ENCODE measurements around the gene PLXNB1.
A peak's percentile ranks its signal among the peaks of the same experiment; 100 is the strongest.

The PLXNB1 gene

DNA sequence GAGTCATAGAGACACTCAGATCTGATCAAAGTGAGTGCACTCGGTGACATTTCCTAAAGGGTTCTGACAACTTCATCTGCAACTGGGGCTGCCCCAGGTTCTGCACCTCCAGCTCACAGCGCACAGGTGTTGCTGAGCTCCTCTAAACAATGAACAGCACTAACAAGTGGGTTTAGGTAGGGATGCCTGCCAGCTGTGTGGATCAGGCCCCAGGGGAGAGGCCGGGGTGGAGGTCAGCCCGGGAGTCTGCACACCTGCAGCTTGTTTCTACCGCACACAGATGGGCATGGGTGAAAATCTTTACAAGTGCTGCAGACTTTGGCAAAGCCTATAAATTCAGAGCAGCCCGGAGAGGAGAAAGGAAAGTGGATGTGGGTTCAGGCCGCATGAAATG is 57.5 kb downstream of the PLXNB1 start:
- H2AFZ ChIP-seq (ENCODE audit: low read depth) = no peak overlapping the region
- H4K20me1 ChIP-seq (ENCODE audit: insufficient read depth) = no peaks in the 10 kb centered on the region
- no peak overlapping the region for H3K9ac ChIP-seq
- no peak overlapping the region for H3K4me3 ChIP-seq (IDR thresholded peaks at IDR 0.05; ENCODE audit: insufficient read depth, low read depth, low read length)
- H3K27me3 ChIP-seq (ENCODE audit: insufficient read depth, low read depth) = no peaks in the 10 kb centered on the region
- H3K4me2 ChIP-seq = no peak overlapping the region
- TF ChIP-seq, protein P1, sequence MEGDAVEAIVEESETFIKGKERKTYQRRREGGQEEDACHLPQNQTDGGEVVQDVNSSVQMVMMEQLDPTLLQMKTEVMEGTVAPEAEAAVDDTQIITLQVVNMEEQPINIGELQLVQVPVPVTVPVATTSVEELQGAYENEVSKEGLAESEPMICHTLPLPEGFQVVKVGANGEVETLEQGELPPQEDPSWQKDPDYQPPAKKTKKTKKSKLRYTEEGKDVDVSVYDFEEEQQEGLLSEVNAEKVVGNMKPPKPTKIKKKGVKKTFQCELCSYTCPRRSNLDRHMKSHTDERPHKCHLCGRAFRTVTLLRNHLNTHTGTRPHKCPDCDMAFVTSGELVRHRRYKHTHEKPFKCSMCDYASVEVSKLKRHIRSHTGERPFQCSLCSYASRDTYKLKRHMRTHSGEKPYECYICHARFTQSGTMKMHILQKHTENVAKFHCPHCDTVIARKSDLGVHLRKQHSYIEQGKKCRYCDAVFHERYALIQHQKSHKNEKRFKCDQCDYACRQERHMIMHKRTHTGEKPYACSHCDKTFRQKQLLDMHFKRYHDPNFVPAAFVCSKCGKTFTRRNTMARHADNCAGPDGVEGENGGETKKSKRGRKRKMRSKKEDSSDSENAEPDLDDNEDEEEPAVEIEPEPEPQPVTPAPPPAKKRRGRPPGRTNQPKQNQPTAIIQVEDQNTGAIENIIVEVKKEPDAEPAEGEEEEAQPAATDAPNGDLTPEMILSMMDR (conservative IDR thresholded peaks at IDR 0.05; ENCODE audit: low read depth, low read length) = no peak
- no peaks in the 10 kb centered on the region for H3K4me1 ChIP-seq (ENCODE audit: low read depth, poor library complexity, severe bottlenecking)
- H3K36me3 ChIP-seq (ENCODE audit: insufficient read depth) = no peaks in the 10 kb centered on the region
- no peaks in the 10 kb centered on the region for H3K79me2 ChIP-seq (ENCODE audit: insufficient read depth, low read depth)
- H3K27ac ChIP-seq = no peak overlapping the region

DNA sequence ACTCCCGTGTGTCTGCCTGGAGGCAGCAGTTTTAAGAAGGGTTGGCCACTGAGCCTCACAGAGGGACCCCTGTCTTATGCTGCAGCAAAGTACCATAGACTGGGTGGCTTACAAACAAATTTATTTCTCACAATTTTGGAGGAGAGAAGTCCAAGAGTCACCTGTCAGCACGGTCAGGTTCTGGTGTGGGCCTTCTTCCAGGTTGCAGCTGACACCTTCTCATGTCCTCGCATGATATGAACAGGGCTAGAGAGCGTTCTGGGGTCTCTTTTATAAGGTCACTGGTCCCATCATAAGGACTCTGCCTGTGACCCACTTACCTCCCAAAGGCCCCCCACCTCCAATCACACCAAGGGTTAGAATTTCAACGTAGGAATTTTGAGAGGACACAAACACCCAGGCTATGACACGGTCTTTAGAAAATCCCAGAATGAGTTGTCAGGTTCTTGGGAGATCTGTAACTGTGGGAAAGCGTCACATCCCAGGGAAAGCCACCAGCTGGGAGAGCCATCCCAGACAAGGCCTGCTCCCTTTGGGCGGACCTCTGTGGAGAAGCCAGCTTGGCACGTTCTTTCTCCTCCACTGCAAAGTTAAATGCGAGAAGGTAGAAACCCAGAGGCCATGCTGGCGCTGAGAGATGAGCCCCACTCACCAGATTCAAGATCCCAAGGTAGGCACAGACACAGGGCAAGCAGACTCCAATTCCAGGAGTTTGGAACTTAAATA is 58.1 kb downstream of the PLXNB1 start, which contains the start of gene FBXW12:
TSS of gene FBXW12 (plus strand) at position 569 of the 726 bp plus-strand sequence. CDS start 549 bp downstream, outside the sequence.
- Histone ChIP-seq H3K4me1 (ENCODE audit: low read depth, poor library complexity, severe bottlenecking) (no peaks in the 10 kb centered on the region), H4K20me1 (ENCODE audit: insufficient read depth) (no peaks in the 10 kb centered on the region), H3K27ac (no peak within 1 kb of the TSS), H3K9ac (no peak within 1 kb of the TSS), H3K27me3 (ENCODE audit: insufficient read depth, low read depth) (no peaks in the 10 kb centered on the region), H3K36me3 (ENCODE audit: insufficient read depth) (no peaks in the 10 kb centered on the region), H3K4me3 (IDR thresholded peaks at IDR 0.05; ENCODE audit: insufficient read depth, low read depth, low read length) (no peak within 1 kb of the TSS), H3K4me2 (peak within 1 kb of the TSS; percentile 9; the same call in 1 of the 2 replicates), H2AFZ (ENCODE audit: low read depth) (no peak within 1 kb of the TSS), H3K79me2 (ENCODE audit: insufficient read depth, low read depth) (no peaks in the 10 kb centered on the region)
- TF ChIP-seq, protein P1 (conservative IDR thresholded peaks at IDR 0.05; ENCODE audit: low read depth, low read length) = no peak

DNA sequence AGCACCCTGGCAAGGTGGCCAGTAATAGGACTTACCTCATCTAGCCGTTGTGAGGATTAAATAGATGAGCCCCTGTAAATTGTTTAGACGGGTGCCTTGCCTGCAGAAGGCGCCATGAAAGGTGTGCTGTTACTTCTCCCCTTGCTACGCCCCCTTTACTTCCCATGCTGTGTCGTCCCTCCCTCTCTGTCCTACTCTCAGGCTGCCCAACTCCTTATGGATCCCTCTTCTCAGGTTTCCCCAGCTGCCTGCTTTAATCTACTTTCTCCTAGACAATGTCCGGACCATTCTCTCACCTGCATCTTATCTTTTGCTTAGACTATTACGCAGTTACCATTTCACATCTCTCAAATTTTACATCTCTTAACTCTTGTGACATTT is 59.6 kb downstream of the PLXNB1 start:
- H3K27ac ChIP-seq = no peak overlapping the region

DNA sequence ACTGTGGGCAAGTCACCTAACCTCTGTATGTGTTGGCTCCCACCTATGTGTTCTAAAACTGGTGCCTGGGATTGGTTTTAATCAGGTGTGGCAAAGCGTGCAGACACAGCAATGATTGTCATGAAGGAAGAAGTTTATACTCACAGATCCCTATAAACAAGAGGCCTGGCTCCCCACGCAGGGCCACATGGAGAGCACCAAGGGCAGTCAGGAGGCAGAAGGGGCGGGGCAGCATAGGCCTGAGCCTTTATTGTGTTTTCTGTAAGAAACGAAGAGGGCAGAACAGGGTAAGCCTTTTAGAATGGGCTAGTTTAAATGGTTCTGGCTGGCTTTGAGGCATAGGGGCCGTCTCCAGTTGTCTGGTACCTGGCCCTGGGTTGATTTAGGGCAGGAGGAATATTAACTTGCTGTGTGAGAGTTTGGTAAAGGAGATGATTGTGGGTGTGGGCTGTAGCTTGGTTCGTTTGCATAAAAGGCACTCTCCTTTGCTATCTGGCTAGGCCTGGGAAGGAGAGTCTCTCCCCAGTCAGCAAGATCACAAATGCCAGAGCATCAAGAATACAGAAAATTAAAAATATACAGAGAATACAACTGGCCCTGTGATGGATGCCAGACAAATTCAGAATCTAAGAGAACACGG is 60.1 kb downstream of the PLXNB1 start:
- Histone ChIP-seq H3K4me3 (IDR thresholded peaks at IDR 0.05; ENCODE audit: insufficient read depth, low read depth, low read length) (no peak overlapping the region), H3K4me1 (ENCODE audit: low read depth, poor library complexity, severe bottlenecking) (no peaks in the 10 kb centered on the region), H3K4me2 (no peak overlapping the region), H3K27me3 (ENCODE audit: insufficient read depth, low read depth) (no peaks in the 10 kb centered on the region), H3K9ac (no peak overlapping the region), H2AFZ (ENCODE audit: low read depth) (no peak overlapping the region), H3K36me3 (ENCODE audit: insufficient read depth) (no peaks in the 10 kb centered on the region), H3K79me2 (ENCODE audit: insufficient read depth, low read depth) (no peaks in the 10 kb centered on the region), H3K27ac (no peak overlapping the region), H4K20me1 (ENCODE audit: insufficient read depth) (no peaks in the 10 kb centered on the region)
- TF ChIP-seq, protein P1 (conservative IDR thresholded peaks at IDR 0.05; ENCODE audit: low read depth, low read length) = no peak

More for the DNA sequence above, 59.6 kb downstream of the PLXNB1 start:
- Histone ChIP-seq H3K4me2 (no peak overlapping the region), H3K36me3 (ENCODE audit: insufficient read depth) (no peaks in the 10 kb centered on the region), H3K4me3 (IDR thresholded peaks at IDR 0.05; ENCODE audit: insufficient read depth, low read depth, low read length) (no peak overlapping the region), H4K20me1 (ENCODE audit: insufficient read depth) (no peaks in the 10 kb centered on the region), H2AFZ (ENCODE audit: low read depth) (no peak overlapping the region), H3K4me1 (ENCODE audit: low read depth, poor library complexity, severe bottlenecking) (no peaks in the 10 kb centered on the region), H3K27me3 (ENCODE audit: insufficient read depth, low read depth) (no peaks in the 10 kb centered on the region), H3K9ac (no peak overlapping the region), H3K79me2 (ENCODE audit: insufficient read depth, low read depth) (no peaks in the 10 kb centered on the region)
- TF ChIP-seq, protein P1 (conservative IDR thresholded peaks at IDR 0.05; ENCODE audit: low read depth, low read length) = no peak

Measured in KMS-11 (cell line).